ENCODE measurements around the gene PRKD1.
"Not testable (repeated sequence)": the region's sequence is repeated elsewhere in the genome, so short reads cannot be mapped to it uniquely, and the experiment has no call there.

Gene PRKD1

DNA sequence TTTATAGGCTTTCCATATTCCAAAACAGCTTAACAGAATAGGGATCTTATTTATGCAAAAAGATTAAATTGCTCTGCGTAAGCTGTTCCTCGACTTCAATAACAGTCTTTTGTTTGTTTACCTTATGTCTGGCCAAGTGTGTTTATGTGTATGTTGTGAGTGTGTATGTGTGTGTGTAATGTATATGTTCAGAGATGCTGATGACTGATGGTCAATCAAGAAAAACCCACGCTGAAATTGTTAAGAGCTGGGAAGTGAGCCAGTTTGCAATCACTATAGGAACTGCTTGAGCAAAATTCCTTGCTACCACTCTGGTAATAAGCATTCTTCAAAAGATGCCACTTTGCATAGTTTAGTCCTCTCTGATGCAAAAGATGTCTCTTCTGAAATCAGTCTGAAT lies 59.6 kb downstream of the PRKD1 start:
- H3K27me3 ChIP-seq (replicated peaks; ENCODE audit: control insufficient read depth, insufficient read depth, low read length, poor library complexity, severe bottlenecking), result no peaks in the 10 kb centered on the region
- H3K4me1 ChIP-seq (ENCODE audit: control insufficient read depth, insufficient read depth, low read length, poor library complexity, severe bottlenecking), result no peaks in the 10 kb centered on the region
- no peak overlapping the region for H3K4me3 ChIP-seq (ENCODE audit: insufficient read depth, low read depth, low read length, poor library complexity, severe bottlenecking)
- no peaks in the 10 kb centered on the region for H3K36me3 ChIP-seq (ENCODE audit: control insufficient read depth, insufficient read depth, low read length)
- no peak overlapping the region for H3K27ac ChIP-seq (ENCODE audit: insufficient read depth, low read length, poor library complexity, severe bottlenecking)
- H3K9me3 ChIP-seq (ENCODE audit: control insufficient read depth, low read length), result no peaks in the 10 kb centered on the region
- no peak for DNase-seq

DNA sequence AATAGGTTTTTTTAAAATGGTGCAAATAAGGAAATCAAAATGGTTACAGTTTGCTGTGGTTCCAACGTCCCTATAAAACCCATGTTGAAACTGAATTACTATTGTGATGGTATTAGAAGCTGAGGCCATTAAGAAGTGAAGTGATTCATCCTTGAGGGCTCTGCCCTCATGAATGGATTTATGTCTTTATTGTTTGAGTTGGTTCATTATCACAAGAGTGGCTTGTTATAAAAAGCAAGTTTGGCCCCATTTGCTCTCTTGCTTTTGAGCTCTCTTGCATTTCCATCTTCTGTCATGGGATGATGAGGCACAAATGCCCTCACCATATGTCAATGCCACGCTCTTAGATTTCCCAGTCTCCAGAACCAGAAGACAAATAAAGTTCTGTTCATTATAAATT lies 62.3 kb downstream of the PRKD1 start:
- Histone ChIP-seq H3K4me3 (ENCODE audit: insufficient read depth, low read depth, low read length, poor library complexity, severe bottlenecking) (no peak overlapping the region), H3K4me1 (ENCODE audit: control insufficient read depth, insufficient read depth, low read length, poor library complexity, severe bottlenecking) (no peaks in the 10 kb centered on the region), H3K9me3 (ENCODE audit: control insufficient read depth, low read length) (no peaks in the 10 kb centered on the region), H3K36me3 (ENCODE audit: control insufficient read depth, insufficient read depth, low read length) (no peaks in the 10 kb centered on the region), H3K27me3 (replicated peaks; ENCODE audit: control insufficient read depth, insufficient read depth, low read length, poor library complexity, severe bottlenecking) (no peaks in the 10 kb centered on the region), H3K27ac (ENCODE audit: insufficient read depth, low read length, poor library complexity, severe bottlenecking) (no peak overlapping the region)
- no peak for DNase-seq

DNA sequence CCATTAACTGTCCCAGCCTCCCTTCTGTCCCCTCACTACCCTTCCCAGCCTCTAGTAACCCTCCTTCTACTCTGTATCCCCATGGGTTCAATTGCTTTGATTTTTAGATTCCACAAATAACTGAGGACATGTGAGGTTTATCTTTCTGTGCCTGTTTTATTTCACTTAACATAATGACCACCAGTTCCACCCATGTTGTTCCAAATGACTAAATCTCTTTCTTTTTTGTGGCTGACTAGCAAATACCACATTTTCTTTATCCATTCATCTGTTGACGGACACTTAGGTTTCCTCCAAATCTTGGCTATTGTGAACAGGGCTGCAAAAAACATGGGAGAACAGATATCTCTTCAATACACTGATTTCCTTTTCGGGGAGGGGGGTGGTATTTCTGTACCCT lies 65.7 kb downstream of the PRKD1 start:
- Histone ChIP-seq H3K4me1 (ENCODE audit: control insufficient read depth, insufficient read depth, low read length, poor library complexity, severe bottlenecking) (no peaks in the 10 kb centered on the region), H3K36me3 (ENCODE audit: control insufficient read depth, insufficient read depth, low read length) (no peaks in the 10 kb centered on the region)

DNA sequence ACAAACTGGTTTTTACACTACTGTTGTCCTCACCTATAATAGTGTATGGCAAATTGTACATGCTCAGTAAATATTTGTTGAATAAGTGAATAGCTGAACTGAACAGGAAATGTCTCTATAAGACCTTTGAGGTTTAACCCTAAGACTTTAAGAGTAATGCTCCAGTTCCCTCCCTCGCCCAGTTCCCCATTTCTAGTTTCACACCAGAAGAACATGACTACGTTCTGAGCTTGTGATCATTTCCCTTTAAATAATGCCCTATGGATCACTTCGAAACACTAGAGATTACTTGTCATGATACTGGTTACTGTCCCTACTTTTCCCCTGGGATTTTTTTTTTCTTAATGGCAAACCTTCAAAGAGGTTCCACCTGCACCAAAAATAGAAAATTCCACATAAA lies 69.3 kb downstream of the PRKD1 start:
- Histone ChIP-seq H3K36me3 (ENCODE audit: control insufficient read depth, insufficient read depth, low read length) (no peaks in the 10 kb centered on the region), H3K4me3 (ENCODE audit: insufficient read depth, low read depth, low read length, poor library complexity, severe bottlenecking) (no peak overlapping the region), H3K27ac (ENCODE audit: insufficient read depth, low read length, poor library complexity, severe bottlenecking) (no peak overlapping the region), H3K27me3 (replicated peaks; ENCODE audit: control insufficient read depth, insufficient read depth, low read length, poor library complexity, severe bottlenecking) (no peaks in the 10 kb centered on the region), H3K4me1 (ENCODE audit: control insufficient read depth, insufficient read depth, low read length, poor library complexity, severe bottlenecking) (no peaks in the 10 kb centered on the region), H3K9me3 (ENCODE audit: control insufficient read depth, low read length) (no peaks in the 10 kb centered on the region)
- DNase-seq, result no peak

More for the DNA sequence above, 65.7 kb downstream of the PRKD1 start:
- DNase-seq, result no peak
- H3K4me3 ChIP-seq (ENCODE audit: insufficient read depth, low read depth, low read length, poor library complexity, severe bottlenecking), result no peak overlapping the region
- no peaks in the 10 kb centered on the region for H3K27me3 ChIP-seq (replicated peaks; ENCODE audit: control insufficient read depth, insufficient read depth, low read length, poor library complexity, severe bottlenecking)
- no peak overlapping the region for H3K27ac ChIP-seq (ENCODE audit: insufficient read depth, low read length, poor library complexity, severe bottlenecking)
- H3K9me3 ChIP-seq (ENCODE audit: control insufficient read depth, low read length), result no peaks in the 10 kb centered on the region

DNA sequence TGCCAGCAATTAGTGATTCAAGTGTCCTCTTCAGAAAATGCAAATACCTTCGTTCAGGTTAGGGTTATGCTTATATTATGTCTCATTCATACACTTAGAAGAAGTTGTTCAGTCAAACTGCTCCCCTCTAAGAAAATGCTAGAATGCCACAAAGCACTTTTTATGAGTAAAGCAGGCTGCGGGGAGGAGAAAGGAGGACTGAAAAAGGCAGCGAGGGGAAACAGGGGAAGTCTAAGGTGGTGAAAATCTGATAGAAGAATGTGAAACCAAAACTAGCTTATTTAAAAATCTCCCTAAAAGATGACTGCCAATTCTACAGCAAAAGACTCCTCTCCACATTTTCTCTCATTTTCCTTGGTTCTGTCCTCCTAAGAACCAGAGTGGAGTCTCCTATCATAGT lies 70.1 kb downstream of the PRKD1 start:
- Histone ChIP-seq H3K27ac (ENCODE audit: insufficient read depth, low read length, poor library complexity, severe bottlenecking) (no peak overlapping the region), H3K9me3 (ENCODE audit: control insufficient read depth, low read length) (no peaks in the 10 kb centered on the region), H3K36me3 (ENCODE audit: control insufficient read depth, insufficient read depth, low read length) (no peaks in the 10 kb centered on the region), H3K4me1 (ENCODE audit: control insufficient read depth, insufficient read depth, low read length, poor library complexity, severe bottlenecking) (no peaks in the 10 kb centered on the region), H3K27me3 (replicated peaks; ENCODE audit: control insufficient read depth, insufficient read depth, low read length, poor library complexity, severe bottlenecking) (no peaks in the 10 kb centered on the region), H3K4me3 (ENCODE audit: insufficient read depth, low read depth, low read length, poor library complexity, severe bottlenecking) (no peak overlapping the region)
- no peak for DNase-seq

DNA sequence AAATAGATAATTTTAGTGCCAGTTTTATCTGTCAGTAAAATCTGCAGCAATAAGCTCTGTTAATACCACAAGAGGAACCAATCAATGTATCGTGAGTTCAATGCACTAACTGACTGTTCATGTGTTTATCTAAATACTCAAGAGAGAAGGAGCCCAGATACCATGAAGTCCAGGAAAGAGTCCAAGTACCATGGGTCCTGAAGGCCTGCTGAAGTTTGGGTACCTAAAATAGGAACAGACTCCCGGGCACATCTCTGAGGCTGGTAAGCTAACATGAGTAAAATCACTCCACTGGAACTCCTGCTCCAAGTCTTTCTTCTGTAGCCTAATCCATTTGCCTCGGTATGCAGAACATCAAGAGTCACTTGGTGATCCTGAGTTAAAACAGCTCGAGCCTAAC lies 71.1 kb downstream of the PRKD1 start:
- H3K36me3 ChIP-seq (ENCODE audit: control insufficient read depth, insufficient read depth, low read length), result no peaks in the 10 kb centered on the region
- no peaks in the 10 kb centered on the region for H3K9me3 ChIP-seq (ENCODE audit: control insufficient read depth, low read length)
- H3K27me3 ChIP-seq (replicated peaks; ENCODE audit: control insufficient read depth, insufficient read depth, low read length, poor library complexity, severe bottlenecking), result no peaks in the 10 kb centered on the region
- no peak overlapping the region for H3K4me3 ChIP-seq (ENCODE audit: insufficient read depth, low read depth, low read length, poor library complexity, severe bottlenecking)
- no peak for DNase-seq
- H3K27ac ChIP-seq (ENCODE audit: insufficient read depth, low read length, poor library complexity, severe bottlenecking), result no peak overlapping the region
- no peaks in the 10 kb centered on the region for H3K4me1 ChIP-seq (ENCODE audit: control insufficient read depth, insufficient read depth, low read length, poor library complexity, severe bottlenecking)

DNA sequence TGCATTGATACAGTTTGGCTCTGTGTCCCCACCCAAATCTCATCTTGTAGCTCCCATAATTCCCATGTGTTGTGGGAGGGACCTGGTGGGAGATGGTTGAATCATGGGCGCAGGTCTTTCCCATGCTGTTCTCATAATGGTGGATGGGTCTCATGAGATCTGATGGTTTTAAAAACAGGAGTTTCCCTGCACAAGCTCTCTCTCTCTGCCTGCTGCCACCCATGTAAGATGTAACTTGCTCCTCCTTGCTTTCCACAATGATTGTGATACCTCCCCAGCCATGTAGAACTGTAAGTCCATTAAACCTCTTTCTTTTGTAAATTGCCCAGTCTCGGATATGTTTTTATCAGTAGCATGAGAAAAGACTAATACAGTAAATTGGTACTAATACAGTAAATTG lies 74.0 kb downstream of the PRKD1 start:
- not testable (repeated sequence) for H3K4me1 ChIP-seq (ENCODE audit: control insufficient read depth, insufficient read depth, low read length, poor library complexity, severe bottlenecking); H3K36me3 ChIP-seq (ENCODE audit: control insufficient read depth, insufficient read depth, low read length); H3K27ac ChIP-seq (ENCODE audit: insufficient read depth, low read length, poor library complexity, severe bottlenecking); H3K4me3 ChIP-seq (ENCODE audit: insufficient read depth, low read depth, low read length, poor library complexity, severe bottlenecking); H3K27me3 ChIP-seq (replicated peaks; ENCODE audit: control insufficient read depth, insufficient read depth, low read length, poor library complexity, severe bottlenecking); DNase-seq; H3K9me3 ChIP-seq (ENCODE audit: control insufficient read depth, low read length)

DNA sequence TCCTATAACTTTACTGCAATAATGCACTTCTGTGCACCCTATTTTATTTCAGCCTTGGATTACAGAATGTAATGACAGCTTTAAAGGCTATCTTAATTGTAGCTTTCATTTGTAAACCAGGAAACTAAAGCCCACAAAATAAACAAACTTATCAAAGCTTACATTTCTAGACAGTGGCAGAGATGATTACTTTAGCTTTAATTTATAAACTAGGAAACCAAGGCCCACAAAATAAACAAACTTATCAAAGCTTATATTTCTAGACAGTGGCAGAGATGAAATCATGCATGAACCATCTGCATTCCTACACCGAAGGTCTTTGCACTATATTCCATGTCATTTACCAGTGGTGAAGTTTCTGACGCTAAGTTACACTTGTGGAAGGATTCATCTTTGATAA lies 74.4 kb downstream of the PRKD1 start:
- Histone ChIP-seq H3K27ac (ENCODE audit: insufficient read depth, low read length, poor library complexity, severe bottlenecking) (no peak overlapping the region), H3K36me3 (ENCODE audit: control insufficient read depth, insufficient read depth, low read length) (no peaks in the 10 kb centered on the region), H3K4me3 (ENCODE audit: insufficient read depth, low read depth, low read length, poor library complexity, severe bottlenecking) (no peak overlapping the region), H3K27me3 (replicated peaks; ENCODE audit: control insufficient read depth, insufficient read depth, low read length, poor library complexity, severe bottlenecking) (no peaks in the 10 kb centered on the region), H3K4me1 (ENCODE audit: control insufficient read depth, insufficient read depth, low read length, poor library complexity, severe bottlenecking) (no peaks in the 10 kb centered on the region), H3K9me3 (ENCODE audit: control insufficient read depth, low read length) (no peaks in the 10 kb centered on the region)
- DNase-seq, result no peak

DNA sequence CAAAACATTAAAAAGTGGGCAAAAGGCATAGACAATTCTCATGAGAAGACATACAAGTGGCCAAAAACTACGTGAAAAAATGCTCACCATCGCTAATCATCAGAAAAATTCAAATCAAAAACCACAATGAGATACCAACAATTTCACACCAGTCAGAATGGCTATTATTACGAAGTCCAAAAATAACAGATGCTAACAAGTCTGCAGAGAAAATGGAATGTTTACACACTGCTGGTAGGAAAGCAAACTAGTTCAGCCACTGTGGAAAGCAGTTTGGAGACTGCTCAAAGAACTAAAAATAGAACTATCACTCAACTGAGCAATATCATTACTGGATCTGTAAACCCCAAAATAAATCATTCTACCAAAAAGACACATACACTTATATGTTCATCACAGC lies 76.2 kb downstream of the PRKD1 start:
- no peaks in the 10 kb centered on the region for H3K36me3 ChIP-seq (ENCODE audit: control insufficient read depth, insufficient read depth, low read length)
- no peaks in the 10 kb centered on the region for H3K9me3 ChIP-seq (ENCODE audit: control insufficient read depth, low read length)
- no peaks in the 10 kb centered on the region for H3K4me1 ChIP-seq (ENCODE audit: control insufficient read depth, insufficient read depth, low read length, poor library complexity, severe bottlenecking)
- H3K27me3 ChIP-seq (replicated peaks; ENCODE audit: control insufficient read depth, insufficient read depth, low read length, poor library complexity, severe bottlenecking), result no peaks in the 10 kb centered on the region
- no peak for DNase-seq
- H3K4me3 ChIP-seq (ENCODE audit: insufficient read depth, low read depth, low read length, poor library complexity, severe bottlenecking), result no peak overlapping the region
- H3K27ac ChIP-seq (ENCODE audit: insufficient read depth, low read length, poor library complexity, severe bottlenecking), result no peak overlapping the region

DNA sequence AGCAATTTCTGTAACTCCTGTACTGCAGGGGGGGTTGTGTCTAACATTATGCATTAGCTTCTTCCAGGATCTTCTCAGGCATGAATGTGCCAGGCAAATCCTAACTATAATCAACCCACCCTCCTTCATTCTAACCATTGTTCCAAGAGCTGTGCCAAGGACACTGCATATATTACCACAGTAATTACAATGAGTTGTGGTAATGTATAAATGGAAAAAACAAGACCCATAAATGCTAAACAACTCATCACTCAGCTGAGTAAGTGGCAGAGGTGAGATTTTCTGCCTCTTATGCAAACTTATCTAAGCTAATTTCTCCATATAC lies 80.6 kb downstream of the PRKD1 start:
- Histone ChIP-seq H3K27ac (ENCODE audit: insufficient read depth, low read length, poor library complexity, severe bottlenecking) (no peak overlapping the region), H3K4me1 (ENCODE audit: control insufficient read depth, insufficient read depth, low read length, poor library complexity, severe bottlenecking) (no peaks in the 10 kb centered on the region), H3K4me3 (ENCODE audit: insufficient read depth, low read depth, low read length, poor library complexity, severe bottlenecking) (no peak overlapping the region), H3K36me3 (ENCODE audit: control insufficient read depth, insufficient read depth, low read length) (no peaks in the 10 kb centered on the region), H3K27me3 (replicated peaks; ENCODE audit: control insufficient read depth, insufficient read depth, low read length, poor library complexity, severe bottlenecking) (no peaks in the 10 kb centered on the region), H3K9me3 (ENCODE audit: control insufficient read depth, low read length) (no peaks in the 10 kb centered on the region)
- DNase-seq, result no peak
